A673 (cell line): ENCODE measurements around the gene C1QTNF9B.

Experiments
- CTCF ChIP-seq: fragments of 300-800, 200-600 bp; sonication (generic); conservative IDR thresholded peaks from 2 replicates; pipeline ENCODE4 v1.5.1; 2017; ENCODE audit warnings: low read depth, mild to moderate bottlenecking, antibody characterized with exemption, low read length, moderate library complexity, mixed read lengths
- EZH2 ChIP-seq: fragments of 200-600 bp; sonication (generic); IDR thresholded peaks from 2 replicates; pipeline ENCODE4 v1.6.1; 2017; ENCODE audit warnings: borderline replicate concordance, low read depth, mild to moderate bottlenecking, mixed read lengths, antibody characterized with exemption, low read length; ENCODE audit not compliant: poor library complexity, severe bottlenecking

GRCh38 chr13:23867027-23867491 lies 30.2 kb downstream of the C1QTNF9B start:
- TF ChIP-seq CTCF (no peak), EZH2 (no peak)
